Stomach (tissue), 9 donors: Measurements from ENCODE around the gene COQ8B. TPM values are rescaled to one million over a fixed set of nuclear protein-coding genes. Genes with fewer than 3 reads are reported as not detected.

Experiments used
- DNase-seq, 2 donors: peaks; one replicate each; pipeline versions ENCODE4 v3.0.0 to v3.0.0-alpha.2; 2013 to 2019
- H3K27ac ChIP-seq, 5 donors: fragments of 200-600 bp in 4 of 5; sonication (generic) in 4 of 5; one replicate each; pipeline ENCODE4 v1.5.1; 2013 to 2019; ENCODE audit warnings: mild to moderate bottlenecking in 1 of 5, moderate library complexity in 1 of 5
- H3K27me3 ChIP-seq, 3 donors: fragments of 200-600 bp; sonication (generic); one replicate each; pipeline ENCODE4 v1.5.1; 2017 to 2019; ENCODE audit warnings: mixed run types in 1 of 3
- H3K36me3 ChIP-seq, 4 donors: fragments of 200-600 bp; sonication (generic); 1 replicate in 3 of 4; 2 replicates in 1 of 4; pipeline ENCODE4 v1.5.1; 2016 to 2019
- H3K4me1 ChIP-seq, 4 donors: fragments of 200-600 bp; sonication (generic); one replicate each; pipeline ENCODE4 v1.5.1; 2016 to 2019
- H3K4me3 ChIP-seq, 4 donors: fragments of 200-600 bp; sonication (generic) in 3 of 4; one replicate each; pipeline ENCODE4 v1.5.1; 2016 to 2019; ENCODE audit warnings: mild to moderate bottlenecking in 1 of 4
- H3K9me3 ChIP-seq, 4 donors: fragments of 200-600 bp; sonication (generic); one replicate each; pipeline ENCODE4 v1.5.1; 2016 to 2019
- CTCF ChIP-seq, 7 experiments: fragments of 450-650 bp in 4 of 7; fragments of 200-600 bp in 3 of 7; sonication (generic) in 3 of 7; IDR thresholded peaks; one replicate each; pipeline ENCODE4 v1.5.1; 2016 to 2019; ENCODE audit warnings: antibody characterized with exemption in 7 of 7, control low read depth in 2 of 7, mild to moderate bottlenecking in 1 of 7
- EP300 ChIP-seq: sonication (generic); formaldehyde crosslinking; IDR thresholded peaks from one replicate; pipeline ENCODE4 v1.6.1; 2017; ENCODE audit warnings: antibody characterized with exemption
- POLR2A ChIP-seq, 4 donors: fragments of 450-650 bp; IDR thresholded peaks; one replicate each; pipeline ENCODE4 v1.6.1; 2016; ENCODE audit warnings: antibody characterized with exemption in 4 of 4, control low read depth in 2 of 4, mild to moderate bottlenecking in 1 of 4, moderate library complexity in 1 of 4
- POLR2AphosphoS5 ChIP-seq, 3 donors: sonication (generic); formaldehyde crosslinking; IDR thresholded peaks; one replicate each; pipeline ENCODE4 v1.6.1; 2016; ENCODE audit warnings: antibody characterized with exemption in 3 of 3
- WGBS, 5 donors: extraction: QIAGEN DNeasy Blood & Tissue Kit in 3 of 5; methylation state at CpG; one replicate each; pipeline versions ENCODE4 v1.1.5 to v1.1.7; 2013 to 2018; 5-methylcytosine and 5-hydroxymethylcytosine counted together
- intact Hi-C: fragments of 100-400 bp; cut with DNase I; formaldehyde crosslinking; loops from one replicate; pipeline ENCODE4 v1.15.1; 2023; ENCODE audit warnings: low total_unique reads
- polyA plus RNA-seq, 3 donors: library from polyadenylated mRNA; stranded (reverse); fragments of 200-250 nt; gene quantifications; one replicate each; pipeline ENCODE4 v1.2.3, GENCODE V29; 2013
- total RNA-seq, 5 donors: library from RNA; depleted of rRNA; stranded (reverse); fragments of >200 nt; gene quantifications; one replicate each; pipeline versions ENCODE4 v1.1.0 to v1.2.3, GENCODE V29; 2014 to 2016
- donor health status: healthy with polysubstance abuse.
- donor health status: Bipolar disorder and iron deficiency.
- donor health status: healthy.

Gene COQ8B
- total and polyA plus RNA-seq, 8 donors = 26.9 to 91.5 (median 41.9) TPM

- no peak for DNase-seq
- H3K4me3 ChIP-seq = no peak overlapping the region
- 87 to 96% (median 88%) methylated on average over 7 of the region's 7 CpGs for WGBS, 5 donors
- peaks cover 0 to 24% (median 2%) of the 10 kb centered on the region in 4 donors for H3K4me1 ChIP-seq
- intact Hi-C loops = no loop called here
- H3K36me3 ChIP-seq = peaks cover 54 to 76% (median 74%) of the 10 kb centered on the region in 4 donors
- H3K27me3 ChIP-seq = no peaks in the 10 kb centered on the region
- H3K27ac ChIP-seq = no peak overlapping the region
- H3K9me3 ChIP-seq = no peaks in the 10 kb centered on the region
- TF ChIP-seq POLR2AphosphoS5 (IDR thresholded peaks at IDR 0.05) (no peak), CTCF (IDR thresholded peaks at IDR 0.05) (no peak), POLR2A (IDR thresholded peaks at IDR 0.05) (no peak), EP300 (no peak)
These were observed 47.6 kb downstream of the COQ8B start for GRCh38 chr19:40668991-40669614.

GRCh38 chr19:40667602-40668001, 49.1 kb downstream of the COQ8B start:
- H3K36me3 ChIP-seq = peaks cover 39 to 61% (median 59%) of the 10 kb centered on the region in 4 donors
- WGBS, 5 donors = 80 to 98% (median 90%) methylated on average over 4 to 14 of the region's 14 CpGs
- intact Hi-C loops = no loop called here
- peak overlapping the region in 1 of 5 donors; percentile 93 for H3K27ac ChIP-seq
- TF ChIP-seq CTCF (IDR thresholded peaks at IDR 0.05) (no peak), POLR2AphosphoS5 (IDR thresholded peaks at IDR 0.05) (no peak), POLR2A (IDR thresholded peaks at IDR 0.05) (no peak), EP300 (no peak)
- H3K4me3 ChIP-seq = no peak overlapping the region
- DNase-seq = no peak
- H3K9me3 ChIP-seq = no peaks in the 10 kb centered on the region
- no peaks in the 10 kb centered on the region for H3K27me3 ChIP-seq
- H3K4me1 ChIP-seq = peaks cover 9 to 34% (median 17%) of the 10 kb centered on the region in 4 donors

GRCh38 chr19:40666803-40667438, 49.8 kb downstream of the COQ8B start:
- no peaks in the 10 kb centered on the region for H3K9me3 ChIP-seq
- DNase-seq = no peak
- intact Hi-C loops = no loop called here
- H3K27me3 ChIP-seq = no peaks in the 10 kb centered on the region
- peak overlapping the region in 4 of 5 donors; percentile 10 to 93 (median 56) for H3K27ac ChIP-seq
- H3K4me1 ChIP-seq = peaks cover 12 to 40% (median 23%) of the 10 kb centered on the region in 4 donors
- H3K36me3 ChIP-seq = peaks cover 34 to 54% (median 53%) of the 10 kb centered on the region in 4 donors
- TF ChIP-seq CTCF (IDR thresholded peaks at IDR 0.05) = no peak
- TF ChIP-seq POLR2A (IDR thresholded peaks at IDR 0.05) = no peak
- TF ChIP-seq POLR2AphosphoS5 (IDR thresholded peaks at IDR 0.05) = no peak
- no peak for TF ChIP-seq EP300
- WGBS, 5 donors = 86 to 93% (median 92%) methylated on average over 14 of the region's 14 CpGs
- no peak overlapping the region for H3K4me3 ChIP-seq

- no peak for TF ChIP-seq CTCF (IDR thresholded peaks at IDR 0.05)
- no peak for TF ChIP-seq POLR2A (IDR thresholded peaks at IDR 0.05)
- TF ChIP-seq POLR2AphosphoS5 (IDR thresholded peaks at IDR 0.05) = no peak
- no peak for TF ChIP-seq EP300
- intact Hi-C loops = loop anchor here (5.0 kb wide), 1 partner anchor 143 kb away; no protein-coding TSS in a partner anchor
- no peaks in the 10 kb centered on the region for H3K9me3 ChIP-seq
- peaks cover 6 to 25% (median 23%) of the 10 kb centered on the region in 4 donors for H3K36me3 ChIP-seq
- no peak for DNase-seq
- 46 to 51% (median 49%) methylated on average over 24 of the region's 24 CpGs for whole genome bisulfite sequencing, 5 donors
- no peaks in the 10 kb centered on the region for H3K27me3 ChIP-seq
- H3K4me3 ChIP-seq = peak overlapping the region; percentile 71 to 75 (median 72)
- peaks cover 12 to 40% (median 23%) of the 10 kb centered on the region in 4 donors for H3K4me1 ChIP-seq
- peak overlapping the region; percentile 5 to 93 (median 89) for H3K27ac ChIP-seq
These were observed 52.7 kb downstream of the COQ8B start for GRCh38 chr19:40663695-40664692.
